Neuronal stem cell (in vitro differentiated cells): ENCODE measurements around the gene CNGA4.

Source experiments
- DNase-seq: peaks from one replicate; pipeline ENCODE4 v3.0.0-alpha.2; 2013; ENCODE audit warnings: low spot score
- H2AFZ ChIP-seq: one replicate; pipeline ENCODE4 v1.6.1; 2013; ENCODE audit warnings: mild to moderate bottlenecking, low read length, inconsistent platforms
- H2AK5ac ChIP-seq: 2 replicates; pipeline ENCODE4 v1.6.1; 2013; ENCODE audit warnings: low read depth, mild to moderate bottlenecking, inconsistent platforms, low read length, moderate library complexity, mixed read lengths
- H2BK120ac ChIP-seq: 2 replicates; pipeline ENCODE4 v1.6.1; 2013; ENCODE audit warnings: low read depth, mild to moderate bottlenecking, inconsistent platforms, low read length, moderate library complexity, mixed read lengths
- H2BK12ac ChIP-seq: one replicate; pipeline ENCODE4 v1.6.1; 2013; ENCODE audit warnings: low read length, inconsistent platforms
- H2BK15ac ChIP-seq: 2 replicates; pipeline ENCODE4 v1.6.1; 2013; ENCODE audit warnings: mild to moderate bottlenecking, low read length, inconsistent platforms, mixed read lengths
- H2BK5ac ChIP-seq: one replicate; pipeline ENCODE4 v1.6.1; 2013; ENCODE audit warnings: inconsistent platforms, mild to moderate bottlenecking, low read length, moderate library complexity
- H3K14ac ChIP-seq: one replicate; pipeline ENCODE4 v1.6.1; 2013; ENCODE audit warnings: low read length, inconsistent platforms
- H3K18ac ChIP-seq: 2 replicates; pipeline ENCODE4 v1.6.1; 2013; ENCODE audit warnings: low read length, inconsistent platforms
- H3K23ac ChIP-seq: 2 replicates; pipeline ENCODE4 v1.6.1; 2013; ENCODE audit warnings: low read depth, mild to moderate bottlenecking, mixed read lengths, low read length, inconsistent platforms; ENCODE audit not compliant: poor library complexity
- H3K27ac ChIP-seq: replicated peaks from 3 replicates; pipeline ENCODE4 v1.5.1; 2013; ENCODE audit warnings: low read length, inconsistent platforms
- H3K27me3 ChIP-seq, 3 experiments: 2 replicates each; pipeline ENCODE4 v1.6.1; 2013; ENCODE audit warnings: low read length in 3 of 3, mild to moderate bottlenecking in 2 of 3, inconsistent platforms in 1 of 3, low read depth in 1 of 3, mixed read lengths in 1 of 3, moderate library complexity in 1 of 3; ENCODE audit not compliant: control insufficient read depth in 3 of 3, insufficient read depth in 3 of 3
- H3K36me3 ChIP-seq, 2 donors: replicated peaks in 1 of 2; 2 replicates each; pipeline ENCODE4 v1.6.1; 2013; ENCODE audit warnings: low read length in 2 of 2; ENCODE audit not compliant: control insufficient read depth in 2 of 2, insufficient read depth in 2 of 2
- H3K4ac ChIP-seq: 2 replicates; pipeline ENCODE4 v1.6.1; 2013; ENCODE audit warnings: inconsistent platforms, mild to moderate bottlenecking, low read length, moderate library complexity
- H3K4me1 ChIP-seq, 2 donors: 1 replicate in 1 of 2; 2 replicates in 1 of 2; pipeline ENCODE4 v1.6.1; 2013; ENCODE audit warnings: low read length in 2 of 2, low read depth in 1 of 2; ENCODE audit not compliant: control insufficient read depth in 2 of 2, insufficient read depth in 1 of 2
- H3K4me2 ChIP-seq: one replicate; pipeline ENCODE4 v1.6.1; 2013; ENCODE audit warnings: mild to moderate bottlenecking, low read length, inconsistent platforms; ENCODE audit not compliant: insufficient read depth, poor library complexity, severe bottlenecking
- H3K4me3 ChIP-seq, 2 donors: 2 replicates each; pipeline ENCODE4 v1.5.1; 2013; ENCODE audit warnings: low read length in 2 of 2, mild to moderate bottlenecking in 2 of 2, inconsistent platforms in 1 of 2, moderate library complexity in 1 of 2
- H3K79me1 ChIP-seq: one replicate; pipeline ENCODE4 v1.6.1; 2013; ENCODE audit warnings: low read depth, mild to moderate bottlenecking, inconsistent platforms, low read length, moderate library complexity
- H3K9ac ChIP-seq: one replicate; pipeline ENCODE4 v1.6.1; 2013; ENCODE audit warnings: mild to moderate bottlenecking, low read depth, low read length, inconsistent platforms; ENCODE audit not compliant: poor library complexity
- H3K9me3 ChIP-seq, 2 donors: replicated peaks in 1 of 2; 2 replicates each; pipeline versions ENCODE3 to v1.6.1; 2013; ENCODE audit warnings: low read length in 2 of 2, mild to moderate bottlenecking in 2 of 2, inconsistent platforms in 1 of 2, low read depth in 1 of 2, mixed read lengths in 1 of 2, moderate library complexity in 1 of 2; ENCODE audit not compliant: control insufficient read depth in 2 of 2, insufficient read depth in 1 of 2
- H4K8ac ChIP-seq: one replicate; pipeline ENCODE4 v1.6.1; 2013; ENCODE audit warnings: low read depth, mild to moderate bottlenecking, inconsistent platforms, low read length, moderate library complexity
- H4K91ac ChIP-seq: one replicate; pipeline ENCODE4 v1.6.1; 2013; ENCODE audit warnings: low read length, low read depth, mild to moderate bottlenecking, inconsistent platforms; ENCODE audit not compliant: poor library complexity
- WGBS, 2 donors: extraction: QIAGEN DNeasy Blood & Tissue Kit; methylation state at CpG; one replicate each; pipeline ENCODE4 v1.1.7; 2013; ENCODE audit warnings: missing lambda C conversion rate in 2 of 2, mixed read lengths in 1 of 2; ENCODE audit not compliant: insufficient read length in 2 of 2, insufficient replicate concordance in 1 of 2; ENCODE audit errors: extremely low coverage in 2 of 2; 5-methylcytosine and 5-hydroxymethylcytosine counted together

The CNGA4 gene

GRCh38 chr11:6197466-6198200 lies 41.3 kb upstream of the CNGA4 start:
- Histone ChIP-seq H2BK15ac (no peak overlapping the region), H3K14ac (no peak overlapping the region), H3K4me3 (no peak overlapping the region), H2BK5ac (no peak overlapping the region), H2BK12ac (no peak overlapping the region), H3K4ac (no peak overlapping the region), H2AK5ac (no peak overlapping the region), H3K4me1 (peaks cover 0 to 2% of the 10 kb centered on the region in 2 donors), H3K18ac (no peak overlapping the region), H3K79me1 (no peaks in the 10 kb centered on the region), H3K36me3 (peaks cover 0 to 3% of the 10 kb centered on the region in 2 donors), H2BK120ac (no peak overlapping the region), H3K27me3 (peaks cover 0 to 5% (median 0%) of the 10 kb centered on the region in 3 experiments), H3K9me3 (no peaks in the 10 kb centered on the region), H3K27ac (no peak overlapping the region), H3K4me2 (no peak overlapping the region), H3K23ac (no peak overlapping the region), H2AFZ (no peak overlapping the region), H4K8ac (no peak overlapping the region), H3K9ac (no peak overlapping the region), H4K91ac (no peak overlapping the region)
- DNase-seq, result no peak
- WGBS, 2 donors, result no CpG with 5 or more reads among the region's 4 CpGs

- Histone ChIP-seq H3K14ac (peak within 1 kb of the TSS; percentile 21), H3K79me1 (no peaks in the 10 kb centered on the region), H3K4me1 (no peaks in the 10 kb centered on the region), H4K91ac (no peak within 1 kb of the TSS), H2BK12ac (peak within 1 kb of the TSS; percentile 76), H3K9me3 (no peaks in the 10 kb centered on the region), H3K27me3 (peaks cover 0 to 5% (median 0%) of the 10 kb centered on the region in 3 experiments), H2BK15ac (no peak within 1 kb of the TSS), H3K4ac (no peak within 1 kb of the TSS), H3K18ac (no peak within 1 kb of the TSS), H2AFZ (no peak within 1 kb of the TSS), H2AK5ac (peak within 1 kb of the TSS; percentile 9), H2BK5ac (peak within 1 kb of the TSS; percentile 29), H3K36me3 (peaks cover 0 to 6% of the 10 kb centered on the region in 2 donors), H2BK120ac (peak within 1 kb of the TSS; percentile 37), H3K4me2 (no peak within 1 kb of the TSS), H4K8ac (no peak within 1 kb of the TSS), H3K23ac (peak within 1 kb of the TSS; percentile 52), H3K4me3 (peak within 1 kb of the TSS in 1 of 2 donors; percentile 56), H3K27ac (no peak within 1 kb of the TSS), H3K9ac (no peak within 1 kb of the TSS)
- no CpG with 5 or more reads among the region's 5 CpGs for WGBS, 2 donors
- DNase-seq, result no peak
Measured at GRCh38 chr11:6199174-6199810, 39.6 kb upstream of the CNGA4 start, which contains the start of gene OR52W1. OR52W1 (plus strand) TSS chr11:6199224; CDS start chr11:6199224, 0 bp downstream.

- no peak for DNase-seq
Measured at GRCh38 chr11:6200975-6201374, 37.9 kb upstream of the CNGA4 start.

GRCh38 chr11:6201481-6201880 lies 37.4 kb upstream of the CNGA4 start:
- H2AK5ac ChIP-seq, result no peak overlapping the region
- H3K9ac ChIP-seq, result no peak overlapping the region
- no peaks in the 10 kb centered on the region for H3K9me3 ChIP-seq
- no peak overlapping the region for H3K18ac ChIP-seq
- no CpG with 5 or more reads among the region's 2 CpGs for WGBS, 2 donors
- no peak overlapping the region for H2BK15ac ChIP-seq
- H3K4me2 ChIP-seq, result no peak overlapping the region
- H3K14ac ChIP-seq, result no peak overlapping the region
- H3K27me3 ChIP-seq, result no peaks in the 10 kb centered on the region
- no peak overlapping the region for H2BK12ac ChIP-seq
- H2AFZ ChIP-seq, result no peak overlapping the region
- H4K91ac ChIP-seq, result no peak overlapping the region
- H3K36me3 ChIP-seq, result peaks cover 0 to 22% of the 10 kb centered on the region in 2 donors
- H3K4me1 ChIP-seq, result no peaks in the 10 kb centered on the region
- no peak for DNase-seq
- H2BK5ac ChIP-seq, result no peak overlapping the region
- no peak overlapping the region for H4K8ac ChIP-seq
- no peak overlapping the region for H3K4me3 ChIP-seq
- no peak overlapping the region for H3K27ac ChIP-seq
- no peak overlapping the region for H2BK120ac ChIP-seq
- no peaks in the 10 kb centered on the region for H3K79me1 ChIP-seq
- H3K4ac ChIP-seq, result no peak overlapping the region
- no peak overlapping the region for H3K23ac ChIP-seq

More at GRCh38 chr11:6200975-6201374, 37.9 kb upstream of the CNGA4 start:
- no peaks in the 10 kb centered on the region for H3K79me1 ChIP-seq
- peaks cover 0 to 19% of the 10 kb centered on the region in 2 donors for H3K36me3 ChIP-seq
- H3K4me1 ChIP-seq, result no peaks in the 10 kb centered on the region
- H4K91ac ChIP-seq, result no peak overlapping the region
- H2AFZ ChIP-seq, result no peak overlapping the region
- no peak overlapping the region for H2BK120ac ChIP-seq
- no peak overlapping the region for H3K27ac ChIP-seq
- H2BK15ac ChIP-seq, result no peak overlapping the region
- H2AK5ac ChIP-seq, result no peak overlapping the region
- no peaks in the 10 kb centered on the region for H3K9me3 ChIP-seq
- H3K4me3 ChIP-seq, result no peak overlapping the region
- WGBS, 2 donors, result no CpG with 5 or more reads among the region's 4 CpGs
- no peak overlapping the region for H3K18ac ChIP-seq
- no peak overlapping the region for H2BK5ac ChIP-seq
- H3K4ac ChIP-seq, result no peak overlapping the region
- H3K23ac ChIP-seq, result no peak overlapping the region
- peaks cover 0 to 3% (median 0%) of the 10 kb centered on the region in 3 experiments for H3K27me3 ChIP-seq
- no peak overlapping the region for H4K8ac ChIP-seq
- H3K4me2 ChIP-seq, result no peak overlapping the region
- no peak overlapping the region for H3K9ac ChIP-seq
- no peak overlapping the region for H3K14ac ChIP-seq
- H2BK12ac ChIP-seq, result no peak overlapping the region
